ENCODE results near the gene ACTMAP. TPM values are rescaled to one million over a fixed set of nuclear protein-coding genes. Genes with fewer than 3 reads are reported as not detected.
A peak's percentile ranks its signal among the peaks of the same experiment; 100 is the strongest.
"Not testable (repeated sequence)": the region's sequence is repeated elsewhere in the genome, so short reads cannot be mapped to it uniquely, and the experiment has no call there.

ACTMAP gene
- total and polyA plus RNA-seq, 2 of the 13 experiments (the other 11 are each of a cell fraction or from before 2014, with no cell fraction given), result 2.2 to 7.9 TPM

GRCh38 chr19:40785526-40785925 lies 35.2 kb upstream of the ACTMAP start:
- Histone ChIP-seq H4K20me1 (ENCODE audit: insufficient read depth, low read length) (no peaks in the 10 kb centered on the region), H2AFZ (ENCODE audit: low read length) (no peak overlapping the region), H3K9ac (ENCODE audit: insufficient read depth, low read depth, low read length) (no peak overlapping the region), H3K4me3 (replicated peaks in 1 of 3; ENCODE audit: insufficient read depth in 1 of 3, low read depth in 2 of 3, low read length in 3 of 3) (no peak overlapping the region), H3K27ac (ENCODE audit: extremely low read length, insufficient read depth, low read length) (no peak overlapping the region), H3K4me1 (ENCODE audit: insufficient read depth, low read length) (peaks cover 29% of the 10 kb centered on the region), H3K27me3 (ENCODE audit: control insufficient read depth in 1 of 2, insufficient read depth in 2 of 2, low read length in 2 of 2) (no peaks in the 10 kb centered on the region), H3K36me3 (replicated peaks in 1 of 2; ENCODE audit: control insufficient read depth in 1 of 2, insufficient read depth in 2 of 2, low read length in 2 of 2) (no peaks in the 10 kb centered on the region), H3K4me2 (ENCODE audit: low read depth, low read length) (no peak overlapping the region), H3K9me3 (ENCODE audit: low read length) (no peaks in the 10 kb centered on the region), H3K79me2 (ENCODE audit: insufficient read depth, low read length) (no peaks in the 10 kb centered on the region)
- POLR2A ChIA-PET, result interaction anchor here (0.7 to 1.3 kb wide), 2 partner anchors 13 to 35 kb away, joined by 3 to 5 read pairs; partner anchors contain the start of genes ACTMAP and SNRPA
- TF ChIP-seq STAG1 (CRISPR knock-in tag; IDR thresholded peaks at IDR 0.05) (peak; percentile 14; the same call in 1 of the 2 replicates), ZNF839 (CRISPR knock-in tag; IDR thresholded peaks at IDR 0.05; ENCODE audit: borderline replicate concordance) (no peak)
- TF ChIP-seq, protein P1, sequence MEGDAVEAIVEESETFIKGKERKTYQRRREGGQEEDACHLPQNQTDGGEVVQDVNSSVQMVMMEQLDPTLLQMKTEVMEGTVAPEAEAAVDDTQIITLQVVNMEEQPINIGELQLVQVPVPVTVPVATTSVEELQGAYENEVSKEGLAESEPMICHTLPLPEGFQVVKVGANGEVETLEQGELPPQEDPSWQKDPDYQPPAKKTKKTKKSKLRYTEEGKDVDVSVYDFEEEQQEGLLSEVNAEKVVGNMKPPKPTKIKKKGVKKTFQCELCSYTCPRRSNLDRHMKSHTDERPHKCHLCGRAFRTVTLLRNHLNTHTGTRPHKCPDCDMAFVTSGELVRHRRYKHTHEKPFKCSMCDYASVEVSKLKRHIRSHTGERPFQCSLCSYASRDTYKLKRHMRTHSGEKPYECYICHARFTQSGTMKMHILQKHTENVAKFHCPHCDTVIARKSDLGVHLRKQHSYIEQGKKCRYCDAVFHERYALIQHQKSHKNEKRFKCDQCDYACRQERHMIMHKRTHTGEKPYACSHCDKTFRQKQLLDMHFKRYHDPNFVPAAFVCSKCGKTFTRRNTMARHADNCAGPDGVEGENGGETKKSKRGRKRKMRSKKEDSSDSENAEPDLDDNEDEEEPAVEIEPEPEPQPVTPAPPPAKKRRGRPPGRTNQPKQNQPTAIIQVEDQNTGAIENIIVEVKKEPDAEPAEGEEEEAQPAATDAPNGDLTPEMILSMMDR (CRISPR knock-in tag; IDR thresholded peaks at IDR 0.05), result peak; percentile 44
- WGBS (ENCODE audit: low lambda C conversion rate), result 0% methylated on average over 1 of the region's 1 CpG
- no peak for DNase-seq (ENCODE audit: low spot score)
- BruUV-seq (replicated peaks), result no TSS peak
- no peak for FAIRE-seq
- intact Hi-C loops (cut with micrococcal nuclease; ENCODE audit: unreplicated experiment) (no loop called here), in situ Hi-C loops (cut with HindIII; ENCODE audit: extremely low pct_ligation_motif_present, low pct_unique_long_range_greater_than_20kb) (no loop called here)
- CTCF ChIA-PET (ENCODE audit: low intra/inter-chr PET ratio, low total read pairs), result no interaction called here
- ATAC-seq, result peak; percentile 76

DNA sequence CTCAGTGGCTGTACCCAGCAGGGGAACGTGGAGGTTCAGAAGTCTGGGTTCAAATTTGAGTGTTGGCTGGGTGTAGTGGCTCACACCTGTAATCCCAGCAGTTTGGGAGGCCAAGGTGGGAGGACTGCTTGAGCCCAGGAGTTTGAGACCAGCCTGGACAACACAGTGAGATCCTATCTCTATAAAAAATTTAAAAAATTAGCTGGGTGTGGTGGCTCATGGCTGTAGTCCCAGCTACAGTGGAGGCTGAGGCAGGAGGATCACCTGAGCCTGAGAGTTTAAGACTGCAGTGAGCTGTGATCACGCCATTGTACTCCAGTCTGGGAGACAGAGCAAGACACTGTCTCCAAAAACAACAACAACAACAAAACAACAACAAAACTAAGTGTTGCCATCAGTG lies 33.9 kb upstream of the ACTMAP start:
- FAIRE-seq; H3K4me2 ChIP-seq (ENCODE audit: low read depth, low read length); H2AFZ ChIP-seq (ENCODE audit: low read length); POLR2A ChIA-PET; BruUV-seq (replicated peaks); in situ Hi-C loops (cut with HindIII; ENCODE audit: extremely low pct_ligation_motif_present, low pct_unique_long_range_greater_than_20kb); ATAC-seq; H3K79me2 ChIP-seq (ENCODE audit: insufficient read depth, low read length); H3K9ac ChIP-seq (ENCODE audit: insufficient read depth, low read depth, low read length); DNase-seq (ENCODE audit: low spot score); CTCF ChIA-PET (ENCODE audit: low intra/inter-chr PET ratio, low total read pairs); H3K36me3 ChIP-seq (replicated peaks in 1 of 2; ENCODE audit: control insufficient read depth in 1 of 2, insufficient read depth in 2 of 2, low read length in 2 of 2); H3K9me3 ChIP-seq (ENCODE audit: low read length); H4K20me1 ChIP-seq (ENCODE audit: insufficient read depth, low read length); H3K27me3 ChIP-seq (ENCODE audit: control insufficient read depth in 1 of 2, insufficient read depth in 2 of 2, low read length in 2 of 2); H3K4me3 ChIP-seq (replicated peaks in 1 of 3; ENCODE audit: insufficient read depth in 1 of 3, low read depth in 2 of 3, low read length in 3 of 3); H3K27ac ChIP-seq (ENCODE audit: extremely low read length, insufficient read depth, low read length); intact Hi-C loops (cut with micrococcal nuclease; ENCODE audit: unreplicated experiment): not testable (repeated sequence)
- WGBS (ENCODE audit: low lambda C conversion rate), result 94% methylated on average over 2 of the region's 2 CpGs
- H3K4me1 ChIP-seq (ENCODE audit: insufficient read depth, low read length), result peaks cover 34% of the 10 kb centered on the region
